Endometrial microvascular endothelial cells (primary cell): ENCODE measurements around the gene F13B. TPM values are rescaled to one million over a fixed set of nuclear protein-coding genes. Genes with fewer than 3 reads are reported as not detected.
"Not testable (repeated sequence)": the region's sequence is repeated elsewhere in the genome, so short reads cannot be mapped to it uniquely, and the experiment has no call there.

Experiments
- in situ Hi-C: cut with HindIII; loops from 2 replicates; pipeline ENCODE4 v1.10.0; 2017; ENCODE audit warnings: low sequenced_read_pairs, low pct_unique_long_range_greater_than_20kb; ENCODE audit errors: inconsistent ontology term
- total RNA-seq: library from RNA; depleted of rRNA; stranded (reverse); fragments of >200 nt; gene quantifications from one replicate; pipeline ENCODE4 v1.2.3, GENCODE V29; 2015; ENCODE audit errors: inconsistent ontology term

F13B gene
- total RNA-seq, 1 donor from 2014 or later = not detected

DNA sequence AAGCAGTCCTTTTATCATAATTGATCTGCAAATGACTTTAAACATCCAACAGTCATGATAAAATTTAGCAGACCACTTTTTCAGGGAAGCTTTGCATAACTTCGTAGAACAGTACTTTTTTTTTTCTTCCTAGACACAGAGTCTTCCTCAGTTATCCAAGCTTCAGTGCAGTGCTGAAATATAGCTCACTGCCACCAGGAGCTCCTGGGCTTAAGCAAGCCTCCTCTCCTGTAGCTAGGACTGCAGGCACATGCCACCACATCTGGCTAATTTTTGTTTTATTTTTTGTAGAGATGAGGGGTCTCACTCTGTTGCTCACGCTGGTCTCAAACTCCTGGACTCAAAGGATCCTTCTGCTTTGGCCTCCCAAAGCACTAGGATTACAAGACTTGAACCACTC is 3.8 kb downstream of the F13B start:
- in situ Hi-C loops = no loop called here

DNA sequence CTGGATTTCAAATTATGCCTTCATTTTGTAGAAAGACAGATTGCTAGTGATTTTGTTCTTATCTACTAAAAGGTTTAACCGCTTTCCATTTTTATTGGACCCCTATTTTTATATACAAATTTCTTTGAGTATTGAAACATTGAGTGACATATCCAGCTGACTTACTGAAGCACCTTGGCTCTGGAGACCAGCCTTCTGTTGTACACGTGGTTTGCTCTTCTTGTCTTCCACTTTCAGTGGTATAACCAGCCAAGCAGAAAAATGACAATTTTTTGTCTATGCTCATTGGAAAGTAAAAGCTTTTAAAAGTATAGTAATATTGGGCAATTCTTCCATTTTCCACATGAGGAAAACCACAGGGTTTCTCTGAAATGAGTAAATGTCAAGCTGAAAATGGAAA is 4.4 kb downstream of the F13B start:
- in situ Hi-C loops = no loop called here

DNA sequence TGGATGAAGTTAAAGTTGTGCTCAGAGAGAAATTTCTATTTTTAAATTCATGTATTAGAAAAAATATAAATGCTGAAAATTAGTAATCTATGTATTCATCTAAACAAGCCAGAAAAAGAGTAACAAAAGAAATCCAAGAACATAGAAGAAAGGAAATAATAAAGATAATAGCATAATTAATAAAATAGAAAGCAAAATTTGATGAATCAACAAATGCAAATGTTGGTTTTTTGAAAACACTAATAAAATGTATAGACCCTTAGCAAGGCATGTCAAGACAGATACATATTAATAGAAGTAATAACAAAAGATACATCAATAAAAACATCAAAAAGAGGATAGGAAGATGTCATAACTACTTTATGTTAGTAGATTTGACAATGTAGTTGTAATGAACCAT is 18.0 kb downstream of the F13B start:
- in situ Hi-C loops = no loop called here

DNA sequence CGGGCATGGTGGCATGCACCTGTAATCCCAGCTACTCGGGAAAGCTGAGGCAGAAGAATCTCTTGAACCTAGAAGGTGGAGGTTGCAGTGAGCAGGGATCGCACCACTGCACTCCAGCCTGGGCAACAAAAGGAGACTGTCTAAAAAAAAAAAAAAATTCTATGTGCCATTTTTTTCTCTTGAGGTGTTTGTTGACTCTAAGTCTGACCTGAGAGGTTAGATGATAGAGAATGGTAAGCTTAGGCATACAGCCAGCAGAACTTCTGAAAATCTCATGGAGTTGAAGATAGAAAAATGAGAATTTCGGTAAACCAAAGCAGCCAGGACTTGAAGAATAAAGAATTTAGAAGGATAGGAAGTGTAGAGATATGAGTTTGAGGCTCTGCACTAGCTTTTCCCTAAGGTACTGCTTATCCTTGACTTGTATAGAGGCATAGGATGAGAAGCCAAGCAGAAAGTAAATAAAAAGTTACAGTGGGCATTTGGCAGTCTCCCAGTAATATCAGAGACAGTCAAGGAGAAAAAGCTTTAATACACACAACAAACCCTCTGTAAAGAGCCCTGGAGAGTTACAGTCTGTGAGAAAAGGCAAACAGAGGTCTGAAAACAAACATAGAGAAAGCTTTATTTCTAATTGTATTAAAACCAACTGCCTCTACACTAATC is 24.3 kb downstream of the F13B start:
- in situ Hi-C loops = no loop called here

DNA sequence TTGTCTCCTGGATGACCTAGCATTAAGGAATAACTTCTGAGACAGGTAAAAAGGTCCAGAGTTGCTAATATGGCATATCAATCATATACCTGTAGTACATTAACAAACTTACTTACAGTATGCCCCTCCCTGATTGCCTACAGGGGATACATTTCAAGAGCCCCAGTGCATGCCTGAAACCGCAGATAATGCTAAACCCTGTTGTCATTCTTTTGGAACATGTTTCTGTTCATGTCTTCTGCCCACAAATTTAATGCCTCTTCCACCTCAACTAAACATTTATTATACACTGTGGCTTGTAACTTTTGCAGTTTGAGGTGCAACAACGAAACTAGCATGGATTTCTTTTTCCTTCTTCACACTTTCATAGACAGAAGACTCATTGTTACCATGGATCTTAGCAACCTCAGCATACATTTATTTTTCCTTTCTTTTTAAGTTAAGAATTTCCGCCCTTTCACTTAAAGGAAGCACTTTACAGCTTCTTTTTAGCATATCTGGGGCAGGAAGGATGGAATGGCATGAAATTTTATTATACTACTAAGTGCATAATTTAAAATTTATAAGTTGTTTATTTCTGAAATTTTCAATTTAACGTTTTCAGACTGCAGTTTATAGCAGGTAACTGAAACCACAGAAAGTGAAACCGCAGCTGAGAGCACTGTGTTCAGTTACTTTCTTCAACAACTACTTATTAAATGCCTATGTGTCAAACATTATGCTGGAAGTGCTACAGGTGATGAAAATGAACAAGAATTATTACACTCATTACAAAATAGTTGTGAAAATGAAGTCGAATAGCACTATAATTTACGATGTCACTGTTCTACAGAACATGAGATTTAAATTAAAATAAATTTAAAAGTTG is 25.3 kb downstream of the F13B start:
- in situ Hi-C loops = no loop called here

DNA sequence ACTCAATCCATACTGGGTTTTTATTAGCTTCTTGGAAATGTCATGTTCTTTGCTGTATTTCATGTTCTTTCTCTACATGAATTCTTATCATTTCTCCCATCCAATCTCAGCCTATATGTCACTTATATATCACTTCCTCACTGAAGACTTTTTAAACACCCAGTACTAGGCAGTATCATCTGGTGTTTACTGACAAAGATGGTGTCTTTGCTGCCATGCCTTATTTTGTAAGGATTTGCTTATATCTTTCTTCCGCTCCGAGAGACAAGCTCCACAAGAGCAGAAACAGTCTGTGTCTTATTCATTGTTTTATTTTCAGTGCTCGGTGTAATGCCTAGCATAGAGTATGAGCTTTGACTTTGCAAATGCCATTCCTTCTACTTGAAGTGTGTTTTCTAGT is 30.2 kb downstream of the F13B start:
- in situ Hi-C loops = no loop called here

DNA sequence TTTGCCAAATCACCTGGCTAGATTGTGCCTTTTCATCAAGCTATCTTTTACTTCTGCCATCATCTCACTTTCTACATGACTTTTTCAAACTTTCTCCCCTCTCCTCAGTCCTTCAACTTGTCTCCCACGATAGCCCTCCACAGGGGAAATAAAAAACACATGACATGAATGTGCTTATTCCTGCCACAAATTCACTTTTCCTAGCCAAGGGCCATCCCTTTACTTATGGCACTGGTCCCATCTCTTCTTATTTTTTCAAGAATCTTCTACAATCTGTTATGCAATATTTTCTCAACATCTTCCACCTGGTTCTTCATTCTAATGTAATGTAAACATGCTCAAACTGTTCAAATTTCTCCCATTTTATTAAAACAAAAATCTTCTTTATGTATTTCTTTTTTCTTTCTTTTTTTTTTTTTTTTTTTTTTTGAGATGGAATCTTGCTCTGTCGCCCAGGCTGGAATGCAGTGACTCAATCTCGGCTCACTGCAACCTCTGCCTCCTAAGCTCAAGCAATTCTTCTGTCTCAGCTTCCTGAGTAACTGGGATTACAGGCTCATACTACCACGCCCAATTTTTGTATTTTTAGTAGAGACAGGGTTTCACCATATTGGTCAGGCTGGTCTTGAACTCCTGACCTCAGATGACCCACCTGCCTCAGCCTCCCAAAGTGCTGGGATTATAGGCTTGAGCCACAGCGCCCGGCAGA is 32.3 kb downstream of the F13B start:
- in situ Hi-C loops = not testable (repeated sequence)

DNA sequence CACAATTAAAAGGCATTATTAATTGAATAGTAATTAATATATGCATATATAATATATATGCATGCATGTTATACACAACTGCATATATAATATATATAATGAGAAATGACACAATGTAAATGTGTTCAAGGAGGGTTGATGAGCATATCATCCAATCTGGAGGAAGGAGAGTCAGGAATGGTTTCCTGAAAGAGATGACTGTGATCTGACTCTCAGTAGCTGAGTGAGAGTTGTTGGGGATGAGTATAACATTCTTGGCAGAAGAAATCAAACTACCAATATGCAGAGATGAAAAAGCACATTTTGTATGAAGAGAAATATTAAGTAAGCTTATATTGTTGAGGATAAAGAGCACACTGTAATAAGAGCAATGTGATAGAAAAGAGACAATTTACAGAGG is 37.3 kb downstream of the F13B start:
- in situ Hi-C loops = no loop called here

DNA sequence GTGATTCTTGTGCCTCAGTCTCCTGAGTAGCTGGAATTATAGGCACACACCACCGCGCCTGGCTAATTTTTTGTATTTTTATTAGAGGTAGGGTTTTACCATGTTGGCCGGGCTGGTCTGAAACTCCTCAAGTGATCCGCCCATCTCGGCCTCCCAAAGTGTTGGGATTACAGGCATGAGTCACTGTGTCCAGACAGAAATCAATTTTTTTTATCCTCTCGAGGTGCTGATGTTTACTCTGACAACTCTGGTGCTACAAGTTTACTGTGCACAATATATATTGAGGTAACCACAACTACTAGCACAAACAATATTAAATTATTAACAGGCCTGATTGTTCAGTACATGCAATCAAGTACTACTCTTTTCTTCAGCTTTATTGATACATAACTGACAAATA is 39.7 kb downstream of the F13B start:
- in situ Hi-C loops = no loop called here

DNA sequence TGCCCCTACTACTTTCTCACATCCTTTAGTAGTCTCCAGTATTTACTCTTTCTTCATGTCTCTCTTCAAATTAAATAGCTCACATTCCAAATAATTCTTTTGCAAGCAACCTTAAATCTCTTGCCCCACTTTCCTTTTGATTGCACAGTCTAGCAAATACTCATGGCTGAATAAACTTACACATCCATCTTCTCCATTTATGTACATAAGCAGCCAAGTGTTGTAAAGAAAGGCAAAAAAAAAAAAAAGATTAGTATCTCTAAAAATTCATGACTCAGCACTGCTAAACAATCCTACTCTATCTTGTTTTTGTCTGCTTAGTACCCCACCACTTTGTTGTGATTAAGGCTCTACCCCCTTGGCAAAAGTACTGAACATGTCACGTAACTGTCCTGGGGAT is 42.6 kb downstream of the F13B start:
- in situ Hi-C loops = no loop called here

DNA sequence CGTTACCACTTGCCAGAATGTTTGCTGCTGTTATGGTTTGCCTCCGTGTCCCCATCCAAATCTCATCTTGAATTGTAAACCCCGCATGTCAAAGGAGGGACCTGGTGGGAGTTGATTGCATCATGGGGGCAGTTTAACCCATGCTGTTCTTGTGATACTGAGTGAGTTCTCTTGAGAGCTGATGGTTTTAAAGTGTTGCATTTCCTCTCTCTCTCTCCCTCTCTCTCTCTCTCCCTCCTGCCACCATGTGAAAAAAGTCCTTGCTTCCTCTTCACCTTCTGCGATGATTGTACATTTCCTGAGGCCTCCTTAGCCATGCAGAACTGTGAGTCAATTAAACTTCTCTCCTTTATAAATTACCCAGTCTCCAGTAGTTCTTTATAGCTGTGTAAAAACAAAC is 45.3 kb downstream of the F13B start:
- in situ Hi-C loops = no loop called here

DNA sequence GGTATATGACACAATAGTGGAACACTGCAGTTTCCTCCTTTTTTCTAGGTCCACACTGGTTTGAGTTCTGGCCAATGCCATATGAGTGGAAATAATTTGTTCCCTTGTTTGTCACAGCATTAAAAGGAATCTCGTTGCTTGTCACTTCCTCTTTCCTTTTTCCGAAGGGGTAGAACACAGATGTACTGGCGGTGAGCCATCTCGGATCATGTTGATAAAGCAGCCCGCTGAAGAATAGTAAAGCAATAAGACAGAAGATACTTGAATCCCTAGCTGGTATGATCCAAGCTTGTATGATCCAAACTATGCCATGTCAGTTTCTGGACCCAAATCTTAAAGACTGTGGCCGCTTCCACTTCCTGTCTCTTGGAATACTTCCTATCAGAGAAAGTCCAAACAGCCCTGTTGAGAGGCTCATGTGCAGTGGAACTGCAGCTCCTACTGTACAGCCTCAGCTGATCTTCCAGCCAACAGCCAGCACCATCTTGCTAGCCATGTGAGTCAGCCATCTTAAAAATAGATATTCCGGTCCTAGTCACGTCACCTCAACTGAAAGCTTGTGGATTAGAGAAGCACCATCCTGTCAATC is 49.4 kb downstream of the F13B start:
- in situ Hi-C loops = no loop called here

DNA sequence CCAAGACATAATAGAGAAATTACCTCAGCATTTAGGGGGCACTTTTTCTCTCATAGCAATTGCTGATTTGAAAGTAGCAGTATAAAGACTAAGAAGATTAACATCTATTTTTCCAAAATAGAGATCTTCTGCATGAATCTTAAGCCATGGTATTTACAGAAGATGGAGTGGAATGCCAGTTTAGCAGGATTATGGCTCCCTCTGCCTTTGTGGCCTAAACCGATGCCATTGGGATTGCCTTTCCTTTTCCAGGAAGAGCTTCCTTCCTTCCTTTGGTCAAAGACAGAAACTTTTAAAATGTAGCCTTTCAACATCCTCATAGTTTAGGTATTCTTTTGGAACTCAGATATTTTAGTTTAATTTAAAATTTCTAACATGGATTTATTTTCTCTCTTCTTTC is 50.3 kb downstream of the F13B start:
- in situ Hi-C loops = no loop called here

DNA sequence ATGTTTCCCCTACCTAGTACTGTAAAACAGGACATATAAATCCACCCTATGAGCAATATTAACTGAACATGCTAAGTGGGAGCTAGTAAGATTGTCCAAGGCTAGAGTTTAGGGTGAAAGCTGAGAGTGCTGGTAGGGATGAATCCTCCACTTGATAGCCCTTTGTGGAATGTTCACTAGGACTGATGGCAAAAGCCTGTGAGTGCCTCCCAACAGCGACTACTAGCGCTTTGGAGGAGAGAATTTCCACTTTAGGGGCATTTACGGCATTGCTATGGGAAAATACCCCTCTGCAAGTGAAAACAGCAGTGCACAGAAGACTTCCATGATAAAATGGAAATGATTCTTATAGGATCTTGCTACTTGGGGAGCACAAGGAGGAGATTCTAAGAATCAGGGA is 53.8 kb downstream of the F13B start:
- in situ Hi-C loops = no loop called here

DNA sequence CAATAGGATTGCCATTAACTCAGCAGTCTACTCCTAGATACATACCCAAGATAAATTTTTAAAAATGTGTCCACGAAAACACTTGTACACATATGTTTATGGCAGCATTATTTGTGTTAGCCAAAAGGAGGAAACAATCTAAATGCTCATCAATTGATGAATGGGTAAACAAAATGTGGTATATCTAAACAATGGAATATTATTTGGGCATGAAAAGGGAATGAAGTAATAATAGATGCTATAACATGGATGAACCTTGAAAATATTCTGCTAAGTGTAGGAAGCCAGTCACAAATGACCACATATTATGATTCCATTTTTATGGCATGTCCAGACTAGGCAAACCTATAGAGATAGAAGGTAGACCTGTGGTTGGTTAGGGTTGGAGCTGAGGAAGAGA is 55.4 kb downstream of the F13B start:
- in situ Hi-C loops = no loop called here

DNA sequence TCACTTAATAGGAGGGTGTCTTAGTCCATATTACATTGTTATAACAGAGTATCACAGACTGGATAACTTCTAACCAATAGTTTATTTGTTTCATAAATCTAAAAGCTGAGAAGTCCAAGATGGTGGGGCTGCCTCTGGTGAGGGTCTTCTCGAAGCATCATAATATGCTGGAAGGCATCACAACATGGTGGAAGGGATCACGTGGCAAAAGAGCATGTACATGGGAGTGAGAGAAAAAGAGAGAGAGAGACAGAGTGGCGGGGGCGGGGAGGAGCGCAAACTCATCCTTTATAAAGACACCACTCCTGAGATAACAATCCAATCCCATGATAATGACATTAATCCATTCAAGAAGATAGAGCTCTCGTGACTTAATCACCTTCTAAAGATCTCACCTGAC is 58.2 kb downstream of the F13B start:
- in situ Hi-C loops = no loop called here

DNA sequence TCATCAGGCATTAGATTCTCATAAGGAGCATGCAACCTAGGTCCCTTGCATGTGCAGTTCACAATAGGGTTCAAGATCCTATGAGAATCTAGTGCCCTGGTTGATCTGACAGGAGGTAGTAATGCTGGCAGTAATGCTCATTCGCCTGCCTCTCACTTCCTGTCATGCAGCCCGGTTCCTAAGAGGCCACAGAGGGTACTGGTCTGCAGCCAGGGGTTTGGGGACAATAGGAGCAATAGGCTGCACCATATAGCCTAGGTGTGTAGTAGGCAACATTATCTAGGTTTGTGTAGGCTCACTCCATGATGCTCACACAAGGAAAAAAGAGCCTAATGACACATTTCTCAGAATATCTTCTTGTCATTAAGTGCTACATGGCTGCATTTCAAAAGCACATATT is 63.9 kb downstream of the F13B start:
- in situ Hi-C loops = no loop called here

DNA sequence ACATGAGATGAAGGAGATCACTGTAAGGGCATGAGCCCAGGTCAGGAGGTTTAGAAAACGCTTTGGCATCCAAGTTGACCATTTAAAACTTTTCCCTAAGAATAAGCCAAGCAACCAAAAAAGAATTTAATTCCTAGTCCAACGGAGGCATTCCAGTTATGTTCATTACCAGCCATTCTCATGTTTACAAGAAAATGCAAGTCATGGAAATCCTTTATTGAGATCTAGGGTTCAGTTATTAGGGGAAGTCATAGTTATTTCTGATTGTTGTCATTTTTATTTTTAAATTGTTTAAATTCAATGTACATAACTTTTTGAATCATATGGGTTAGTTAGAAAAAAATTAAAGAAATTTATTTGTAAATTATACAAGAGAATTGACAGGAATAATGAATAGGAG is 65.2 kb downstream of the F13B start:
- in situ Hi-C loops = no loop called here

DNA sequence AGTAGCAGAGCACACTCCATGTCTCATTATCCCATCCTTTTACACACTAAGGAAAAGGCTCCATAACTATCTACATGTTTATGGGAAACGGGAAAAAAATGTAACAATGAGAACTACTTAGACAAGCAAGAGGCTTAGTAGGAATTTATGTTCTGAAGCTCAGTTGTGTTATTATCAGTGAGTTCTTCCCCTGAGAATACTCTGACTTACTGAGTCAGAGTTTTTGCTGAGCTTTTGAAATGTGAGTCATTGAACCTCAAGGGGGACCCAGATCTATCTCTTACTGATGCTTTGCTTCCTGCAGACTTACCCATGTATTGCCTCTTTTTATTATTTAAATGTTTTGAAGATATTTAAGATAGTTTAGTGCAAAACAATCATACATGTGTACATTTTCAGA is 69.6 kb downstream of the F13B start:
- in situ Hi-C loops = no loop called here

DNA sequence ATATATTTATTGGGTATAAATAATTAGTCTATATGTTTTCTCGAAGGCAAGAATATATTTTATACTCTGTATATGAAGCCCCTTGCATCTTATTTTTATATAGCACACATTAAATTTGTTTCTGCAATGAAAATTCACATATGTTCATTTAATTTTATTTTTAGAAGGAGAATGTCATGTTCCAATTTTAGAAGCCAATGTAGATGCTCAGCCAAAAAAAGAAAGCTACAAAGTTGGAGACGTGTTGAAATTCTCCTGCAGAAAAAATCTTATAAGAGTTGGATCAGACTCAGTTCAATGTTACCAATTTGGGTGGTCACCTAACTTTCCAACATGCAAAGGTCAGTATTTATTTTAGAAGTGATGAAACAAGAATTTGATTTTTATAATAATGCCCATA is 73.1 kb downstream of the F13B start:
- in situ Hi-C loops = no loop called here
